HEK293 (cell line): ENCODE results near the gene GLRA3.

Experiments used
- CTCF ChIA-PET: fragments of 350-600 bp; formaldehyde crosslinking; extraction: SDS; loops from one replicate; lab custom pipeline; 2021; ENCODE audit warnings: antibody characterized with exemption; lab: Yijun Ruan, JAX
- POLR2A ChIA-PET: fragments of 300-600 bp; formaldehyde crosslinking; extraction: SDS; loops from one replicate; lab custom pipeline; 2020; ENCODE audit warnings: antibody characterized with exemption, inconsistent platforms; lab: Yijun Ruan, JAX
- H3K27ac ChIP-seq: fragments of 200-500 bp; sonication (Bioruptor generic); 2 replicates; pipeline ENCODE4 v1.5.1; 2014; ENCODE audit warnings: low read depth, low read length, control low read depth, inconsistent platforms; ENCODE audit errors: extremely low read depth
- H3K36me3 ChIP-seq, 2 experiments: fragments of 200-500 bp in 1 of 2; sonication (Bioruptor generic) in 1 of 2; 1 replicate in 1 of 2; 2 replicates in 1 of 2; pipeline ENCODE4 v1.5.1; 2014 to 2017; ENCODE audit warnings: inconsistent platforms in 2 of 2, low read length in 2 of 2; ENCODE audit not compliant: control insufficient read depth in 2 of 2, insufficient read depth in 1 of 2
- H3K4me1 ChIP-seq: fragments of 200-500 bp; sonication (Bioruptor generic); 2 replicates; pipeline ENCODE4 v1.5.1; 2014; ENCODE audit warnings: mild to moderate bottlenecking, low read length, inconsistent platforms; ENCODE audit not compliant: control insufficient read depth, insufficient read depth
- H3K4me3 ChIP-seq: 2 replicates; pipeline ENCODE4 v1.5.1; 2011; ENCODE audit warnings: low read depth, mild to moderate bottlenecking, control low read depth, low read length, moderate library complexity
- H3K9me3 ChIP-seq: fragments of 200-500 bp; sonication (Bioruptor generic); 2 replicates; pipeline ENCODE4 v1.5.1; 2014; ENCODE audit warnings: low read depth, low read length, inconsistent platforms; ENCODE audit not compliant: control insufficient read depth, insufficient read depth
- GLIS1 ChIP-seq: fragments of 450-650 bp; formaldehyde crosslinking; IDR thresholded peaks from 2 replicates; pipeline ENCODE4 v1.5.1; 2016; ENCODE audit warnings: missing biosample characterization, missing genetic modification characterization
- HOXA7 ChIP-seq: sonication (generic); formaldehyde crosslinking; IDR thresholded peaks from 2 replicates; pipeline ENCODE4 v1.8.1; 2022; ENCODE audit warnings: missing genetic modification reagents, borderline replicate concordance
- KLF1 ChIP-seq: fragments of 450-650 bp; formaldehyde crosslinking; IDR thresholded peaks from 2 replicates; pipeline ENCODE4 v1.5.1; 2016; ENCODE audit warnings: missing biosample characterization, missing genetic modification characterization
- KLF9 ChIP-seq: fragments of 450-650 bp; formaldehyde crosslinking; IDR thresholded peaks from 2 replicates; pipeline ENCODE4 v1.5.1; 2016; ENCODE audit warnings: missing biosample characterization, missing genetic modification characterization, low read depth
- MZF1 ChIP-seq: fragments of 450-650 bp; formaldehyde crosslinking; IDR thresholded peaks from 2 replicates; pipeline ENCODE4 v1.5.1; 2017; ENCODE audit warnings: missing biosample characterization, missing genetic modification characterization, borderline replicate concordance
- ZBTB1 ChIP-seq: fragments of 450-650 bp; formaldehyde crosslinking; IDR thresholded peaks from 2 replicates; pipeline ENCODE4 v1.5.1; 2016; ENCODE audit warnings: missing biosample characterization, missing genetic modification characterization
- ZBTB20 ChIP-seq: fragments of 450-650 bp; formaldehyde crosslinking; IDR thresholded peaks from 2 replicates; pipeline ENCODE4 v1.5.1; 2016; ENCODE audit warnings: missing biosample characterization, missing genetic modification characterization
- ZBTB21 ChIP-seq: fragments of 450-650 bp; formaldehyde crosslinking; IDR thresholded peaks from 2 replicates; pipeline ENCODE4 v1.5.1; 2017; ENCODE audit warnings: missing biosample characterization, missing genetic modification characterization
- ZBTB48 ChIP-seq: fragments of 450-650 bp; formaldehyde crosslinking; IDR thresholded peaks from 2 replicates; pipeline ENCODE4 v1.5.1; 2016; ENCODE audit warnings: missing biosample characterization, missing genetic modification characterization
- ZNF114 ChIP-seq: fragments of 450-650 bp; formaldehyde crosslinking; IDR thresholded peaks from 2 replicates; pipeline ENCODE4 v1.5.0; 2017; ENCODE audit warnings: missing biosample characterization, missing genetic modification characterization
- ZNF214 ChIP-seq: fragments of 450-650 bp; formaldehyde crosslinking; IDR thresholded peaks from 2 replicates; pipeline ENCODE4 v1.5.1; 2017; ENCODE audit warnings: missing biosample characterization, mild to moderate bottlenecking, missing genetic modification characterization, borderline replicate concordance
- ZNF23 ChIP-seq: fragments of 450-650 bp; formaldehyde crosslinking; IDR thresholded peaks from 2 replicates; pipeline ENCODE4 v1.5.1; 2016; ENCODE audit warnings: missing biosample characterization, missing genetic modification characterization, borderline replicate concordance
- ZNF394 ChIP-seq: fragments of 450-650 bp; formaldehyde crosslinking; IDR thresholded peaks from 2 replicates; pipeline ENCODE4 v1.5.1; 2016; ENCODE audit warnings: missing biosample characterization, missing genetic modification characterization, mild to moderate bottlenecking, moderate library complexity, borderline replicate concordance
- ZNF585B ChIP-seq: fragments of 450-650 bp; formaldehyde crosslinking; IDR thresholded peaks from 2 replicates; pipeline ENCODE4 v1.5.1; 2016; ENCODE audit warnings: missing biosample characterization, missing genetic modification characterization
- ZNF600 ChIP-seq: fragments of 450-650 bp; formaldehyde crosslinking; IDR thresholded peaks from 2 replicates; pipeline ENCODE4 v1.5.1; 2016; ENCODE audit warnings: missing biosample characterization, missing genetic modification characterization
- ZNF747 ChIP-seq: fragments of 450-650 bp; formaldehyde crosslinking; IDR thresholded peaks from 2 replicates; pipeline ENCODE4 v1.5.1; 2016; ENCODE audit warnings: missing biosample characterization, missing genetic modification characterization
- ZNF76 ChIP-seq: fragments of 450-650 bp; formaldehyde crosslinking; IDR thresholded peaks from 2 replicates; pipeline ENCODE4; 2016; ENCODE audit warnings: low read depth, missing biosample characterization, missing genetic modification characterization, borderline replicate concordance
- ZSCAN30 ChIP-seq: fragments of 450-650 bp; IDR thresholded peaks from 2 replicates; pipeline ENCODE4 v1.5.1; 2018; ENCODE audit warnings: missing biosample characterization, mild to moderate bottlenecking, missing genetic modification characterization, moderate library complexity
- ZXDB ChIP-seq: fragments of 450-650 bp; formaldehyde crosslinking; IDR thresholded peaks from 2 replicates; pipeline ENCODE4 v1.5.1; 2016; ENCODE audit warnings: missing biosample characterization, missing genetic modification characterization
- TF ChIP-seq, protein P1 (sequence below): fragments of 450-650 bp; formaldehyde crosslinking; IDR thresholded peaks from 2 replicates; pipeline ENCODE4 v1.5.1; 2016; ENCODE audit warnings: missing biosample characterization, missing genetic modification characterization
- TF ChIP-seq, protein P2 (sequence below): fragments of 450-650 bp; formaldehyde crosslinking; IDR thresholded peaks from 2 replicates; pipeline ENCODE4 v1.5.1; 2016; ENCODE audit warnings: missing biosample characterization, missing genetic modification characterization
- TF ChIP-seq, protein P3 (sequence below): fragments of 450-650 bp; formaldehyde crosslinking; IDR thresholded peaks from 2 replicates; pipeline ENCODE4 v1.5.1; 2016; ENCODE audit warnings: missing biosample characterization, missing genetic modification characterization
- TF ChIP-seq, protein P4 (sequence below): fragments of 450-650 bp; formaldehyde crosslinking; IDR thresholded peaks from 2 replicates; pipeline ENCODE4 v1.5.1; 2016; ENCODE audit warnings: missing biosample characterization, missing genetic modification characterization
- TF ChIP-seq, protein P5 (sequence below): fragments of 450-650 bp; formaldehyde crosslinking; IDR thresholded peaks from 2 replicates; pipeline ENCODE4 v1.5.1; 2016; ENCODE audit warnings: missing biosample characterization, missing genetic modification characterization

The GLRA3 gene

DNA sequence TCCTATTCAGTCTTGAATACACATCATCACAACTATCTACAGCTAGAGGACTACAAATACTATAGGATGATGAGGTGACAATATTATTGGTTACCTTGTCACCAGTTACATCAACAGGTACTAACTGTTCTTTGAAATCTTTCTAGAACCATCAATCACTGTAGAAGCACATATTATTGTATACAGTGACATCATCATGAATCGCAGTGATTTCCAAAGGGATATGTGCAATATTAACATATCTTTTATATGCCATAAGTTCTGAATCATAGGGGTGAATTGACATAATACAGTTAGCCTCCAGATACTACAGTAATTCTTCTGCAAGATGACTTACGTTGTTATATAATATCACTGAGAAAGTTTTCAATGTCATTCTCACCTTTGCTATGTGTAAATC lies 201.6 kb downstream of the GLRA3 start:
- Histone ChIP-seq H3K4me3 (no peak overlapping the region), H3K9me3 (no peaks in the 10 kb centered on the region), H3K27ac (no peak overlapping the region), H3K4me1 (peaks cover 5% of the 10 kb centered on the region; the same call in 1 of the 2 replicates), H3K36me3 (no peaks in the 10 kb centered on the region)
- TF ChIP-seq ZNF747 (tag by site-specific recombination) (no peak), ZNF114 (tag by site-specific recombination) (no peak), KLF9 (tag by site-specific recombination) (no peak), ZNF585B (tag by site-specific recombination) (no peak), ZSCAN30 (no peak), ZBTB48 (tag by site-specific recombination) (no peak), MZF1 (no peak), ZBTB1 (tag by site-specific recombination) (no peak)
- TF ChIP-seq, protein P1, sequence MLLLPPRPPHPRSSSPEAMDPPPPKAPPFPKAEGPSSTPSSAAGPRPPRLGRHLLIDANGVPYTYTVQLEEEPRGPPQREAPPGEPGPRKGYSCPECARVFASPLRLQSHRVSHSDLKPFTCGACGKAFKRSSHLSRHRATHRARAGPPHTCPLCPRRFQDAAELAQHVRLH (tag by site-specific recombination), result no peak
- TF ChIP-seq, protein P2, sequence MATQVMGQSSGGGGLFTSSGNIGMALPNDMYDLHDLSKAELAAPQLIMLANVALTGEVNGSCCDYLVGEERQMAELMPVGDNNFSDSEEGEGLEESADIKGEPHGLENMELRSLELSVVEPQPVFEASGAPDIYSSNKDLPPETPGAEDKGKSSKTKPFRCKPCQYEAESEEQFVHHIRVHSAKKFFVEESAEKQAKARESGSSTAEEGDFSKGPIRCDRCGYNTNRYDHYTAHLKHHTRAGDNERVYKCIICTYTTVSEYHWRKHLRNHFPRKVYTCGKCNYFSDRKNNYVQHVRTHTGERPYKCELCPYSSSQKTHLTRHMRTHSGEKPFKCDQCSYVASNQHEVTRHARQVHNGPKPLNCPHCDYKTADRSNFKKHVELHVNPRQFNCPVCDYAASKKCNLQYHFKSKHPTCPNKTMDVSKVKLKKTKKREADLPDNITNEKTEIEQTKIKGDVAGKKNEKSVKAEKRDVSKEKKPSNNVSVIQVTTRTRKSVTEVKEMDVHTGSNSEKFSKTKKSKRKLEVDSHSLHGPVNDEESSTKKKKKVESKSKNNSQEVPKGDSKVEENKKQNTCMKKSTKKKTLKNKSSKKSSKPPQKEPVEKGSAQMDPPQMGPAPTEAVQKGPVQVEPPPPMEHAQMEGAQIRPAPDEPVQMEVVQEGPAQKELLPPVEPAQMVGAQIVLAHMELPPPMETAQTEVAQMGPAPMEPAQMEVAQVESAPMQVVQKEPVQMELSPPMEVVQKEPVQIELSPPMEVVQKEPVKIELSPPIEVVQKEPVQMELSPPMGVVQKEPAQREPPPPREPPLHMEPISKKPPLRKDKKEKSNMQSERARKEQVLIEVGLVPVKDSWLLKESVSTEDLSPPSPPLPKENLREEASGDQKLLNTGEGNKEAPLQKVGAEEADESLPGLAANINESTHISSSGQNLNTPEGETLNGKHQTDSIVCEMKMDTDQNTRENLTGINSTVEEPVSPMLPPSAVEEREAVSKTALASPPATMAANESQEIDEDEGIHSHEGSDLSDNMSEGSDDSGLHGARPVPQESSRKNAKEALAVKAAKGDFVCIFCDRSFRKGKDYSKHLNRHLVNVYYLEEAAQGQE (tag by site-specific recombination), result no peak
- CTCF ChIA-PET, result no interaction called here
- POLR2A ChIA-PET, result no interaction called here

DNA sequence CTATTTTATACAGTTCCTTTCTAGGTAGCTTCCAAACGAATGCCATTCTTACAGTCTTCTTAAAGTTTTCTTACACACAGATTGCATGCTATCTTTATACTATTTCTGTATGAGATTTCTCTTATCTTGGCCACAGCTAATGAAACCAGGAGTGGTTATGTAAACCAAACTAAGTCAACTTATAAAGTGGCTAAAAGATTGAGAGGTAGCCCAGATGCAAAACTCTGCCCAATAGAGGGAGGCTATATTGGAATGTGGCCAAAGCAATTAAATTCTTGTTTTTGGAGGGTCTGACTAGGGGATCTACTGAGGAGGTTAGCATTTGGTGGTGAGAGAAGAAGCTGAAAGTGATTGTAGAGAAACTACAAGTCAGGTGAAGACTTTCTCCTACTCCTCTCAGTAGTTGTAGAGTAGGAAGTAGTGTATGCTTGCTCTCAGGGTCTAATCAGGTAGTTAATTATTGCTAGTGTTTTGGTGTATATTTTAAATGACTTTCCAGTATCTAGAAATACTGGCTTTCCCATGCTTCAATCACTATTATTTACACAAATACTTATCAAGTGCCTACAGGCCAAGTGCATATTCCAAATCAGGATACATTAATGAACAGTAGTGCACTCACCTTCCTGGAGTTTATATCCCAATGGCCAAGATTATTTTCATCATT lies 202.6 kb downstream of the GLRA3 start:
- TF ChIP-seq, protein P1 (tag by site-specific recombination), result no peak
- peak; percentile 22; the same call in 1 of the 2 replicates for TF ChIP-seq GLIS1 (tag by site-specific recombination)
- Histone ChIP-seq H3K27ac (no peak overlapping the region), H3K4me1 (peaks cover 5% of the 10 kb centered on the region; the same call in 1 of the 2 replicates), H3K36me3 (no peaks in the 10 kb centered on the region), H3K4me3 (no peak overlapping the region), H3K9me3 (no peaks in the 10 kb centered on the region)
- POLR2A ChIA-PET, result interaction anchor here (0.6 kb wide), 1 partner anchor 1097 kb away, joined by 8 read pairs; the partner anchor contains the start of gene HAND2
- CTCF ChIA-PET, result no interaction called here

DNA sequence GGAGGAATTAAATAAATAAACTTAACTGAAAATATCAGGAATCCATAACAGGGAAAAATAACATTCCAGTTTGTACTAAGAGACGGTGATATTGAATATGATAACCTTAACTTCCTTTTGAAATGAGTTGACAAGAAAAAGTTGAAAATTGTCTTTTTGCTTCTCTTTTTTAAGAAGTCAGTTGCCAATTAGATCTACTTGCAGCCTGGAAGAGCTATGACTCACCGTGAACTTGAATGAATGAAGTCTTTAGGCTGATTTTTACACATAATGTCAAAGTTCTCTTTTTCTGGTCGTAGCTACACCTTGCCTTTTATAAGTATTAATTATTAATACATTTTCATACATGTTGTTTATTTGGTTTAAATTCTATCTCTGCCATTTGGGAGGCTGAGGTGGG lies 212.4 kb downstream of the GLRA3 start:
- CTCF ChIA-PET, result no interaction called here
- Histone ChIP-seq H3K4me3 (no peak overlapping the region), H3K27ac (no peak overlapping the region), H3K36me3 (no peaks in the 10 kb centered on the region), H3K9me3 (no peaks in the 10 kb centered on the region), H3K4me1 (no peaks in the 10 kb centered on the region)
- POLR2A ChIA-PET, result no interaction called here
- TF ChIP-seq, protein P3, sequence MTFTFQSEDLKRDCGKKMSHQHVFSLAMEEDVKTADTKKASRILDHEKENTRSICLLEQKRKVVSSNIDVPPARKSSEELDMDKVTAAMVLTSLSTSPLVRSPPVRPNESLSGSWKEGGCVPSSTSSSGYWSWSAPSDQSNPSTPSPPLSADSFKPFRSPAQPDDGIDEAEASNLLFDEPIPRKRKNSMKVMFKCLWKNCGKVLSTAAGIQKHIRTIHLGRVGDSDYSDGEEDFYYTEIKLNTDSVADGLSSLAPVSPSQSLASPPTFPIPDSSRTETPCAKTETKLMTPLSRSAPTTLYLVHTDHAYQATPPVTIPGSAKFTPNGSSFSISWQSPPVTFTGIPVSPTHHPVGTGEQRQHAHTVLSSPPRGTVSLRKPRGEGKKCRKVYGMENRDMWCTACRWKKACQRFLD (tag by site-specific recombination), result no peak
- TF ChIP-seq ZNF114 (tag by site-specific recombination) (no peak), ZXDB (tag by site-specific recombination) (no peak), ZBTB20 (tag by site-specific recombination) (no peak), ZBTB21 (tag by site-specific recombination) (no peak), ZNF214 (no peak), ZNF394 (no peak), ZNF600 (tag by site-specific recombination) (no peak), HOXA7 (CRISPR knock-in tag) (no peak), ZNF23 (no peak), KLF1 (tag by site-specific recombination) (no peak), ZNF76 (tag by site-specific recombination) (no peak)
- TF ChIP-seq, protein P4, sequence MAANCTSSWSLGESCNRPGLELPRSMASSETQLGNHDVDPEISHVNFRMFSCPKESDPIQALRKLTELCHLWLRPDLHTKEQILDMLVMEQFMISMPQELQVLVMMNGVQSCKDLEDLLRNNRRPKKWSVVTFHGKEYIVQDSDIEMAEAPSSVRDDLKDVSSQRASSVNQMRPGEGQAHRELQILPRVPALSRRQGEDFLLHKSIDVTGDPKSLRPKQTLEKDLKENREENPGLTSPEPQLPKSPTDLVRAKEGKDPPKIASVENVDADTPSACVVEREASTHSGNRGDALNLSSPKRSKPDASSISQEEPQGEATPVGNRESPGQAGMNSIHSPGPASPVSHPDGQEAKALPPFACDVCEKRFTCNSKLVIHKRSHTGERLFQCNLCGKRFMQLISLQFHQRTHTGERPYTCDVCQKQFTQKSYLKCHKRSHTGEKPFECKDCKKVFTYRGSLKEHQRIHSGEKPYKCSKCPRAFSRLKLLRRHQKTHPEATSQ (tag by site-specific recombination), result no peak
- TF ChIP-seq, protein P5, sequence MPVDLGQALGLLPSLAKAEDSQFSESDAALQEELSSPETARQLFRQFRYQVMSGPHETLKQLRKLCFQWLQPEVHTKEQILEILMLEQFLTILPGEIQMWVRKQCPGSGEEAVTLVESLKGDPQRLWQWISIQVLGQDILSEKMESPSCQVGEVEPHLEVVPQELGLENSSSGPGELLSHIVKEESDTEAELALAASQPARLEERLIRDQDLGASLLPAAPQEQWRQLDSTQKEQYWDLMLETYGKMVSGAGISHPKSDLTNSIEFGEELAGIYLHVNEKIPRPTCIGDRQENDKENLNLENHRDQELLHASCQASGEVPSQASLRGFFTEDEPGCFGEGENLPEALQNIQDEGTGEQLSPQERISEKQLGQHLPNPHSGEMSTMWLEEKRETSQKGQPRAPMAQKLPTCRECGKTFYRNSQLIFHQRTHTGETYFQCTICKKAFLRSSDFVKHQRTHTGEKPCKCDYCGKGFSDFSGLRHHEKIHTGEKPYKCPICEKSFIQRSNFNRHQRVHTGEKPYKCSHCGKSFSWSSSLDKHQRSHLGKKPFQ (tag by site-specific recombination), result no peak
